Embryonic facial prominence (tissue), 1 donor: ENCODE measurements around the gene MYH3.

ENCODE experiments used
- DNase-seq: peaks from one replicate; pipeline ENCODE4 v3.0.0-alpha.2; 2016; ENCODE audit errors: extremely low spot score

The MYH3 gene

DNA sequence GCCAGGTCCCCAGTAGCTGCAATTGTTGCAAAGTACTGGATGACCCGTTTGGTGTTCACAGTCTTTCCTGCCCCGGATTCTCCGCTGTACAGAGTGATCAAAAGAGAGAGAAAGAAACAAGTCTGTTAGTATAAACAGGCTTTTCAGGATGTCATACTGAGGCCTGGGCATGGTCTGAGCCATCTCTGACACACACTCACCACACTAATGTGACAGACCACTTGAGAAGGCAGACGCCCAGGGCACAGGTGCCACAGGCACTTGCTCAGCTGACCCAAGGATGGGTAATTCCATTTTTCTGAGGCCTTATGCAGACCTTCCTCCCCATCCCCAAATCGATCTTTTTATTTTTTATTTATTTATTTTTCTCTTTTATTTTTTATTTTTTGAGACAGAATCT lies 7.5 kb downstream of the MYH3 start:
- DNase-seq, result no peak

GRCh38 chr17:10648956-10649355 lies 8.2 kb downstream of the MYH3 start:
- DNase-seq, result no peak

DNA sequence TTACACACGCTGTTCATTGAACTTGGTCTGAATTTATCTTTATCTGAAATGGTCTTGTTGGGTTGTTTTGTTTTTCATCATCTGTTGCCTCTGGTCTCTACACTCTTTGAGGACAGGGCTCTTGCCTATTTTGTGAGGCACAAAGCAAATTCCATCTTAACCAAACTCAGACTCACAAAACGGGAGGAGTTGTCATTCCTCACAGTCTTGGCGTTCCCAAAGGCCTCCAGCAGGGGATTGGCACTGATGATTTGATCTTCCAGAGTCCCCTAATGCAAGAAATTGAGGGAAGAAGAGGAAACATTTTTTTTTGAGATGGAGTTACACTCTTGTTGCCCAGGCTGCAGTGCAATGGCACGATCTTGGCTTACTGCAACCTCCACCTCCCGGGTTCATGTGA lies 8.7 kb downstream of the MYH3 start:
- no peak for DNase-seq

- DNase-seq, result no peak
Observed at GRCh38 chr17:10646392-10646990, 10.6 kb downstream of the MYH3 start.

GRCh38 chr17:10640475-10640874 lies 16.6 kb downstream of the MYH3 start:
- no peak for DNase-seq

DNA sequence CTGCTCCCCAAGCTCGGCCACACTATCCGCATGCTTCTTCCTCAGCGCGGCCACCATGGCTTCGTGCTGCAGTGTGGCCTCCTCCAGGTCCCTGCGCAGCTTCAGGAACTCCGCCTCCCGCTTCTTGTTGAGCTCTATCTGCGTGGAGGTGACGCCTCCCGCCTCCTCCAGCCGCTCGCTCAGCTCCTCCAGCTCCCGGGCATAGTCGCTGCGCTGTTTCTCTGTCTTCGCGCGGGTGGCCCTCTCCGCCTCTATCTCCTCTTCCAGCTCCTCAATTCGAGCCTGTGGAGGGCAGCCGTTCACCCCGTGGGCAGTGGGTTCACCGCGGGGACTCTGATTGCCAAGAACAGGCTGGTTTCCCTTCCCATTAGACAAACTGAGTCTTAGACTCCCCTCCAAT lies 19.0 kb downstream of the MYH3 start:
- DNase-seq, result no peak

DNA sequence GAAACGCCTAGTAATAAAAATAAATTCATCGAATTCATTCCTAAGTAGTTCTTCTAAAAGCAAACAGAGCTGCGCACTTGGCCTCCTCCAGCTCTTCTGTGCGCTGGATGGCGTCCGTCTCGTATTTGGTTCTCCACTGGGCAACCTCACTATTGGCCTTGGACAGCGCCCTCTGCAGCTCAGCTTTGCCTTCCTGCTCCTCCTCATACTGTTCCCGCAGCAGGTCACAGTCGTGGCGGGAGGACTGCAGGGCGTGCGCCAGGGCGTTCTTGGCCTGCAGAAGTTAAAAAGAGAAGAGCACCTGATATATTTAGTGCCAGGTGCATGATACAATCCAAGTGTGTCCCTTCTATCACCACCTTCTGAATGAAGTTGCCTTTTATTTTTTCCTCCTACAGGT lies 21.8 kb downstream of the MYH3 start:
- no peak for DNase-seq

GRCh38 chr17:10633738-10634379 lies 23.2 kb downstream of the MYH3 start:
- DNase-seq, result no peak

GRCh38 chr17:10631701-10632100 lies 25.4 kb downstream of the MYH3 start:
- DNase-seq, result no peak

- no peak for DNase-seq
Observed at GRCh38 chr17:10631048-10631700, 25.9 kb downstream of the MYH3 start.

GRCh38 chr17:10629706-10630105 lies 27.4 kb downstream of the MYH3 start:
- no peak for DNase-seq

- DNase-seq, result no peak
Observed at GRCh38 chr17:10628756-10629155, 28.4 kb downstream of the MYH3 start.

DNA sequence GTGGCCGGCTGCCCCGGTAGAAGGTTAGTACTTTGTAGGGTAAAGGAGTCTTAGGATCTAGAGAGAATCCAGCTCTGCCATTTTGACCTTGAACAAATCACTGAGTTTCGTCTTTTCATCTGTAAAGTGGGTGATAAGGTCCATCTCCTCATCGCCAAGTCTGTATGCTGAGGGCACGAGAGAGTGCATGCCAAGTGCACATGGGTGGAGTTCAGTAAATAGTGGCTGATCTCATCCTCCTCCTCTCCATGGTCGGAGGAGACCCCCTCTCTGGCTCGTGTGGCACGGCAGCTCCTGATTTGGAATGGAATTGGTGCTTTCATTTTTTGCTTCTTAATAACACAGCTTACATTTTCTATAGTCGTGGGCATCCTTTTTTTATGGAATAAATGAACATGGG lies 30.7 kb downstream of the MYH3 start:
- DNase-seq, result no peak

GRCh38 chr17:10624969-10625368 lies 32.1 kb downstream of the MYH3 start:
- DNase-seq, result no peak

- no peak for DNase-seq
Observed at GRCh38 chr17:10623737-10624338, 33.3 kb downstream of the MYH3 start.

DNA sequence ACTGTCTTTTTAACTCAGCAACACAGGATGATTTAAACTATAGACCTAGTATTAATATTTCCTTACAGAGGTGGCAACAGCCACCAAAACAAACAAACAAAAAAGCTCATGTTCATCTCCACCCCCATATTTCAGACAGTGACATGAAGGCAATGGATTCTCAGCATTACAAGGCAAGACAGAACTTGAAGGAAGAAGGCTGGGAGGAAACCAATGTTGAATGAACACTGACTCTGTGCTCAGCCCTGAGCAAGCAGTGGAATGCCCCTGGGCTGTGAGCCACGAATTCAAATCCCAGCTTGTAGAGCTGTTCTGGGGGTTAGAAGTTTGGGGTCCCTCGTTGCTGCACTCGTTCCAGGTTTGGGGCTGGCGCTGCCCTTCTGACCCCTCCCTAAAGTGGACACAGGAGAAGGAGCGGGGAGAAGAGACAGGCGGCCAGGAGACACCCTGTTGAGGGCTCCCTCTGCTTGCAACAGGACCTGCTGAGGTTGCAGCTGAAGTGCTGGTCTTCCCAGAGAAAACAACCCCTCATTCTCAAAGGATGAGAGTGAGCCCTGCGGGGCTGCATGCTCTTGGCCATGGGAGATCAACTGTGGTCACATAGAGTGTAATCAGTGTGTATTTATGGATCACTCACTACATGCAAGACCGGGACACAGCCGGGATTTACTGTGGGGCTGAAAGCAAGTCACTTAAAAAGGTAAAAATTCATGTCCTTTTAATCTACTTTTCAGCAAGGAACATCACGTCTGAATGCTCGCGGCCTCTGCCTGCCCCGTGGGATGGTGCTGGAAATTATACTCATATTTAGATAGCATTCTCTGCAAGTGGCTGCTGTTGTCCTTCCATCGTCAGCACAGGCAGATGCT lies 34.3 kb downstream of the MYH3 start:
- DNase-seq, result no peak

DNA sequence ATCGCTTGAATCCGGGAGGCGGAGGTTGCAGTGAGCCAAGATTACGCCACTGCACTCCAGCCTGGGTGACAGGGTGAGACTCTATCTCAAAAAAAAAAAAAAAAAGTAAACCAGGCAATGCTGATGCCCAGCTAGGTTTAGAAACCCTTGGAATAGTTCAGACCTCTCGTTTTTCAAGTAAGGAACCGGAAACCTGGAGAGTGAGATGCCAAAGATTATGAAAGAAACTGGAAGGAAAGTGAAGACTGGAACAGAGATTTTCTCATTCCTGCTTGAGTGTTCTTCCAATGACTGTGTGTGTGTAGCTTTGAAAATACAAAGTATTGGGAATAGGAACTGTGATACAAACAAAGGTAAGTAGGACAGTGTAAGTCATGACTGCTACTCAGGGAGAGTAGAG lies 35.7 kb downstream of the MYH3 start:
- no peak for DNase-seq

DNA sequence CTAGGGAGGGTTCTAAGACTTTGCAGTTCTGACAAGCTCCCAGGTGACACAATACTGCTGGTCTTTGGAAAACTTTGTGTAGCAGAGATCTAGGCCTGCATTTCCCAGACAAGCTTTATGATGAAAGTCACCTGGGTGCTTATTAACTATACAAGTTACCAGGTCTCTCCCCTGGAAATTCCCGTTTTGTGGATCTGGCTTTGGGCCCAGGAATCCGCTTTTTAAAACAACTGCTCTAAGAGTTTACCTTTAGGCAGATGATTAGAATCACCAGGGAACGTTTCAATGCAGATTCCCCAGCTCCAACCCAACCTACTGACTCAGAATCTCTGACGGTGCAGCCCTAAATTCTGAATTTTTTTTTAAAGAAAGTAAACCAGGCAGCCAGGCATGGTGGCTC lies 36.3 kb downstream of the MYH3 start:
- no peak for DNase-seq

DNA sequence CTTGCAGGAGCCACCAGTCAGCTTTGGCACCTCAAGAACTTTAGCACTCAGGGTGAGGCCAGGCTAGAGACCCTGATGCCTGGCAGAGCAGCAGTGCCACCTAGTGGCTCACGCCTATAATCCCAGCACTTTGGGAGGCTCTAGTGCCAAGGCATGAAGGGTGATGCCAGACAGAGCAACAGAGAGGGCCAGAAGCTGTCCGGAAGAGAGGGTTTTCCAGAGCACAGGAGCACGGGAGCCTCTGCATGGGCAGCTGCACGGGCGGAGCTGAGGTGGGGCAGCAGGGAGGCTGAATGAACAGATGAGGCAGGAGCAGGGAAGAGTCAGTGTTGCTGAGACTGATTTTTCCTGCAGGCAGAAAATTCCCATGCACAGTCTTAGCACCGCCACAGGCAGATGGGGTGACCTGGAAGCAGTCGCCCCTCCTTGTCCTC lies 38.9 kb downstream of the MYH3 start:
- no peak for DNase-seq

DNA sequence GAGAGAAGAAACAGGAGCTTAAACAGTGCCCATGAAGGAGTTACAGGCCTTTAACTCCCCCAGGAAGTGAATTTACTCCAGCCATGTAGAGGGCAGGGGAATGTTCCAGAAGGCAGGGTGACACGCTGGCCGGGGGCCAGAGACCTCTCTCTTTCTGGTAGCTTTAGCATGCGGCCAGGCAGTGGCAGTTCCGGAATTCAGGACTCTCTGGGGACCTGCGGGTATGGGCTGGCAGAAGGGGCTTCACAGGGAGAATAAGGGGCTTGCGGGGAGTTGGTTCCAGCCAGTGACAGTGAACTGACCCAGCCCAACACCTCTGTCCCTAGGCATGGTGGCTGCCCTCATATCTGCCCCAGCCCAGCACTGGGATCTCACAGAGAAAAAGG lies 40.0 kb downstream of the MYH3 start:
- DNase-seq, result no peak

GRCh38 chr17:10616502-10617119 lies 40.5 kb downstream of the MYH3 start:
- no peak for DNase-seq
